HFFc6 (cell line): Measurements from ENCODE around the gene PDGFRB. TPM values are rescaled to one million over a fixed set of nuclear protein-coding genes. Genes with fewer than 3 reads are reported as not detected.

ENCODE experiments used
- DNase-seq: peaks from one replicate; pipeline ENCODE4 v3.0.0-alpha.2; 2018
- H3K27ac Mint-ChIP-seq: 2 replicates; pipeline ENCODE4 v1.8.0; 2020; ENCODE audit warnings: mild to moderate bottlenecking, mixed read lengths
- H3K27me3 Mint-ChIP-seq: 2 replicates; pipeline ENCODE4 v1.8.0; 2021; ENCODE audit warnings: mild to moderate bottlenecking, moderate library complexity, mixed read lengths; ENCODE audit not compliant: insufficient read depth
- H3K36me3 Mint-ChIP-seq: 2 replicates; pipeline ENCODE4 v1.8.0; 2021; ENCODE audit warnings: low read depth, mixed read lengths
- H3K4me1 Mint-ChIP-seq: 2 replicates; pipeline ENCODE4 v1.8.0; 2020; ENCODE audit warnings: low read depth, mixed read lengths
- H3K4me3 Mint-ChIP-seq: 2 replicates; pipeline ENCODE4 v1.8.0; 2020; ENCODE audit warnings: mild to moderate bottlenecking, moderate library complexity, mixed read lengths
- H3K9me3 Mint-ChIP-seq: 2 replicates; pipeline ENCODE4 v1.8.0; 2020; ENCODE audit warnings: mild to moderate bottlenecking, mixed read lengths
- CTCF ChIP-seq: fragments of 200-600 bp; sonication (generic); IDR thresholded peaks from 2 replicates; pipeline ENCODE4 v1.5.0; 2021; ENCODE audit warnings: antibody characterized with exemption, mild to moderate bottlenecking
- total RNA-seq, 6 experiments: library from RNA; stranded (reverse); fragmentation: NEBNext Ultra II Directional; extraction: Animal tissue kit (Norgen Biotek cat#: 25700); gene quantifications; 2 replicates in 1 of 6; 3 replicates in 5 of 6; pipeline ENCODE4 v1.2.3, GENCODE V29; 2021

Gene PDGFRB
- total RNA-seq, 6 experiments from 2014 or later: 137 to 208 (median 180) TPM

- no peaks in the 10 kb centered on the region for H3K9me3 Mint-ChIP-seq
- no peak for DNase-seq
- H3K4me3 Mint-ChIP-seq: no peak overlapping the region
- no peak overlapping the region for H3K27ac Mint-ChIP-seq
- no peak for TF ChIP-seq CTCF
- H3K4me1 Mint-ChIP-seq: peaks cover 12% of the 10 kb centered on the region
- H3K36me3 Mint-ChIP-seq: no peaks in the 10 kb centered on the region
- peaks cover 43% of the 10 kb centered on the region for H3K27me3 Mint-ChIP-seq
These were observed 30.5 kb upstream of the PDGFRB start for GRCh38 chr5:150186137-150186536.

GRCh38 chr5:150184990-150185912 lies 29.6 kb upstream of the PDGFRB start:
- no peak for TF ChIP-seq CTCF
- DNase-seq: no peak
- Mint-ChIP-seq H3K36me3 (no peaks in the 10 kb centered on the region), H3K27ac (no peak overlapping the region), H3K4me1 (peaks cover 21% of the 10 kb centered on the region), H3K27me3 (peaks cover 39% of the 10 kb centered on the region), H3K9me3 (no peaks in the 10 kb centered on the region), H3K4me3 (no peak overlapping the region)

- Mint-ChIP-seq H3K27ac (no peak overlapping the region), H3K36me3 (no peaks in the 10 kb centered on the region), H3K27me3 (peaks cover 31% of the 10 kb centered on the region), H3K4me1 (peaks cover 22% of the 10 kb centered on the region), H3K4me3 (no peak overlapping the region), H3K9me3 (no peaks in the 10 kb centered on the region)
- DNase-seq: no peak
- no peak for TF ChIP-seq CTCF
These were observed 28.4 kb upstream of the PDGFRB start for GRCh38 chr5:150184006-150184405.

GRCh38 chr5:150183436-150183835 lies 27.8 kb upstream of the PDGFRB start:
- Mint-ChIP-seq H3K27ac (no peak overlapping the region), H3K4me3 (no peak overlapping the region), H3K36me3 (no peaks in the 10 kb centered on the region), H3K9me3 (no peaks in the 10 kb centered on the region), H3K27me3 (peaks cover 25% of the 10 kb centered on the region), H3K4me1 (peaks cover 22% of the 10 kb centered on the region)
- TF ChIP-seq CTCF: no peak
- no peak for DNase-seq

GRCh38 chr5:150182774-150183173 lies 27.1 kb upstream of the PDGFRB start:
- no peaks in the 10 kb centered on the region for H3K9me3 Mint-ChIP-seq
- no peak for DNase-seq
- H3K4me1 Mint-ChIP-seq: peaks cover 22% of the 10 kb centered on the region
- H3K27me3 Mint-ChIP-seq: peaks cover 22% of the 10 kb centered on the region
- H3K4me3 Mint-ChIP-seq: no peak overlapping the region
- H3K36me3 Mint-ChIP-seq: no peaks in the 10 kb centered on the region
- no peak overlapping the region for H3K27ac Mint-ChIP-seq
- TF ChIP-seq CTCF: no peak
